ENCODE measurements around the gene NT5C3A.

DNA sequence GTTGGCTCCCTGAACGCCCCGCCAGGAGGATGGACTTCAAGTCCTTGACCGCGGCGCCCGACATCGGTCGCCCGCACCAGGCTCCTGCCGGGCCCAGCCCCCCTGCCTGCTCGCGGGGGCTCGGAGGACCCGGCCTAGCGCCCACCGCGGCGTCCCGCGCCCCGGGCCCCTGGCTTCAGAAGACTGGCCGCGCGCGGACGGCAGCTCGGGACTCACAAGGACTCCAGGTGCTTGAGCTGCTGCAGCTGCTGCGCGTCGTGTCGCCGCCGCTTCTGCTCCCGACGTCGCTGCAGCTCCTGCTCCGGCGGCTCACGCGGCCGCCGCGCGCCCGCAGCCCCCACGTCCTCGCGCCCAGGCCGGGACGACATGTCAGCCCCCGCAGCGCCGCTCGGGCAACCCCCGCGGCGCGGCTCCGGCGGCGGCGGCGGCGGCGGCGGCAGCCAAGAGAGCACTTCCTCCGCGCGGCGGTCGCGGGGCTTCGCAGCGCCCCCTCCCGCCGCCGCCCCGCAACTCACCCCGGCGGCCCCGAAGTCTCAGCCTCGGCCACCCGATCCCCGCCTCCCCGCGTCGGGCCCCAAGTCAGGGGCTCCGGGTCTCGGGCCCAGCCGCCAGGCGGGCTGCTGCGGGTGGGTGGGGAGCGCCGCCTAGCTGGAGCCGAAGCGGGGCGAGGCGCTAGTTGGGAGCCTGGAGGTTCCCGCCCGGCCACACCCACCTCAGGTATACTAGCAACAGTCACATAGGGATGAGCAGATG lies 46.6 kb upstream of the NT5C3A start, which contains the start of gene RP9:
- TF ChIP-seq, protein P1, sequence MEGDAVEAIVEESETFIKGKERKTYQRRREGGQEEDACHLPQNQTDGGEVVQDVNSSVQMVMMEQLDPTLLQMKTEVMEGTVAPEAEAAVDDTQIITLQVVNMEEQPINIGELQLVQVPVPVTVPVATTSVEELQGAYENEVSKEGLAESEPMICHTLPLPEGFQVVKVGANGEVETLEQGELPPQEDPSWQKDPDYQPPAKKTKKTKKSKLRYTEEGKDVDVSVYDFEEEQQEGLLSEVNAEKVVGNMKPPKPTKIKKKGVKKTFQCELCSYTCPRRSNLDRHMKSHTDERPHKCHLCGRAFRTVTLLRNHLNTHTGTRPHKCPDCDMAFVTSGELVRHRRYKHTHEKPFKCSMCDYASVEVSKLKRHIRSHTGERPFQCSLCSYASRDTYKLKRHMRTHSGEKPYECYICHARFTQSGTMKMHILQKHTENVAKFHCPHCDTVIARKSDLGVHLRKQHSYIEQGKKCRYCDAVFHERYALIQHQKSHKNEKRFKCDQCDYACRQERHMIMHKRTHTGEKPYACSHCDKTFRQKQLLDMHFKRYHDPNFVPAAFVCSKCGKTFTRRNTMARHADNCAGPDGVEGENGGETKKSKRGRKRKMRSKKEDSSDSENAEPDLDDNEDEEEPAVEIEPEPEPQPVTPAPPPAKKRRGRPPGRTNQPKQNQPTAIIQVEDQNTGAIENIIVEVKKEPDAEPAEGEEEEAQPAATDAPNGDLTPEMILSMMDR (IDR thresholded peaks at IDR 0.05), result peak; percentile 60
- TF ChIP-seq KAT7 (CRISPR knock-in tag; IDR thresholded peaks at IDR 0.05; ENCODE audit: borderline replicate concordance) (0 out of 2 replicates have a peak, but pooled peaks have one; percentile 40), ZNF138 (CRISPR knock-in tag; conservative IDR thresholded peaks at IDR 0.05) (no peak), JAZF1 (CRISPR knock-in tag; IDR thresholded peaks at IDR 0.05) (no peak), TEAD4 (CRISPR knock-in tag; IDR thresholded peaks at IDR 0.05) (no peak), ESRRA (CRISPR knock-in tag; IDR thresholded peaks at IDR 0.05; ENCODE audit: borderline replicate concordance) (no peak)

All from WTC11 (cell line).